GM21515 (cell line): ENCODE measurements around the gene ZRANB1.

Experiments
- ATAC-seq: cut with Tn5 transposase; IDR thresholded peaks from one replicate; pipeline ENCODE4 v1.9.1; 2021; ENCODE audit not compliant: unreplicated experiment

Gene ZRANB1

DNA sequence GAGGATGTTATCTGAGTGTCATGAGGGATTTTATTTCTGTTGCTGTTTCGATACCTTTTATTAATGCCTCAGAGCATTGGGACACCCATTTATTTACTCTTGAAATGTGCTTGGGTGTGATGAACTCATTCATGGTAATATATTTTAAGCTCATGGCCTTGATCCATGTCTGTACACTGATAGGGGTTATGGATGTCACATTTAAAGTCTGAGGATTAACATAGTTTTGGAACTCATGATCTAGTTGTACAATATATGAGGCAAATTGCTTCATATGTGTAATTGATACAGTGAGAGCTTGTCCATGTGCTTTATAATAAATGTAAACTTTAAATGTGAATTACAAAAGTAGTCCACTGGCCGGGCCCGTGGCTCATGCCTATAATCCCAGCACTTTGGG, 23.0 kb upstream of the ZRANB1 start:
- ATAC-seq: no peak

DNA sequence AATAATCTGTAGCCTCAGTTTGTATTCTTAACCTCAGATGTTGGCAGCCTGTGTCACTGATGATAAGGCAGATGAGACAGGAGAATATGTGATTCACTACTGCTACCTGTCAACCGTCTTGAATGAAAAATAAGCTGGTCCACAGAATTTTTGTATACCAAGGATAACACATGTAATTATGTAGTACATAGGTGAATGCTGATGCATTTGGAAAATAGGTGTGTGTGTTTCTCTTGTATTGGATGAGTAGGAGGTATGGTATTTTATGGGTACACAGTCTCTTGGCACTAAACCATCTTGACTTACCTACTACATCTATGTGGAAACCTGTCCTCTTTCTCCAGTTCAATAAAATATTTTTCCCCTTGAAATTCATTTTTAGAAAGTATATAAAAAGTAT, 20.7 kb upstream of the ZRANB1 start:
- ATAC-seq: no peak

DNA sequence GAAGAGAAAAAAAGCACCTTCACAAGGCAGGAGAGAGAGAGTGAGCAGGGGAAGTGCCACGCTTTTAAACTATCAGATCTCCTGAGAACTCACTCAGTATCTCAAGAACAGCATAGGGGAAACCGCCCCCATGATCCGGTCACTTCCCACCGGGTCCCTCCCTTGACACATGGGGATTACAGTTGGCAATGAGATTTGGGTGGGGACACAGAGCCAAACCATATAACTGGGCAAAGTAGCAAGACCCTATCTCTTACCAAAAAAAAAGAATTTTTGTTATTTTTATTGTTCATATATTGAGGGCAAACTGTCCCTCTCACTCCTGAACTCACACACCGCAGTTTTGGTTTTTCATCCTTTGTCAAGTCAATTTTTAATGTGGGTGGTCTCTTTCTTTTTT, 18.2 kb upstream of the ZRANB1 start:
- no peak for ATAC-seq

DNA sequence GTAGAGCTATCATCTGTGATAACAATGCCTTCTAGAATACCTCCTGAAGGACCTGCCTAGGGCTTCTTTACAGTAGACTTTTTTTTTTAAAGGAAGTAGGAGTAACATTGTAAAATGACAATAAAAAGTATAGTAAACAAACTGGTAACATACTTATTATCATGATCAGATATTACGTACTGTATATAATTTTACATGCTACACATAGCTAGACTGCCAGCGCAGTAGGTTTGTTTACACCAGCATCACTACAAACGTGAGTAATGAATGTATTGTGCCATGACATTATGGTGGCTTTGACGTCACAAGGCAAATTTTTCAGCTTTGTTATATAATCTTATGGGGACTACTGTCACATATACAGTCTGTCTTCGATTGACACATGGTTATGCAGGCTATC, 15.4 kb upstream of the ZRANB1 start:
- ATAC-seq: no peak

DNA sequence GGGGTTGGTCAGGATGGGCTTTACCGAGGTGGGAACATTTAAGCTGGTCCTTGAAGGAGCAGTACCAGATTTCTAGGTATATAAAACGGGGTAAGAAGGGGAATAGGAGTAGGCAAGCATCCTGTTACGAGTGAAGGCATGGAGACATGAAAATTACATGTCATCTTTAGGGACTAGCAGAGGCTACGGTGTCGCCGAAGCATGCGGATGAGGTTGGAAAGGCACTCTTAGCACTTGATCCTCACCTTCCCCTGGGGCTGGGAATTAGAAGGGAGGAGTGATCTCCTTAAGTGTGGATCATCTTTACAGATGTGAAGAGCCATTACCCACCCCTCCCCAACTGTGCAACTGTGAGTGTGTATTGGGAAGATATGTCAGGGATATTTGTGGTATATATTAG, 13.8 kb upstream of the ZRANB1 start:
- ATAC-seq: no peak

DNA sequence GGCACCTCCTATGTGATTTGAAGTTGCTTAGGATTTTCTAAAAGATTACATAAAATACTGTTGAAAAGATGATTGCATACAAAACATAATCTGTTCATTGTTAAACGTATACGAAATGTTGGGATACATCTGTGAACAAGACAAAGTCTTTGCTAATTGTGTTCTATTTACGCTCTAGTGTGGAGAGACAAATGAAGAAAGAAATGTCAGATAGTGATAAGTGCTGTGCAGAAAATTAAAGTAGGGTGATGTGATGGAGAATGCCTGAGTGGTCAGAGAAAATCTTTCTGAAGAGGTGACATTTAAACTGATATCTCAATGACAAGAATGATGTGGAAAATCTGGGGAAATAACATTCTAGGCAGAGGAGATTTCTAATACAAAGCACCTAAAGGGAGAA, 13.4 kb upstream of the ZRANB1 start:
- ATAC-seq: no peak

DNA sequence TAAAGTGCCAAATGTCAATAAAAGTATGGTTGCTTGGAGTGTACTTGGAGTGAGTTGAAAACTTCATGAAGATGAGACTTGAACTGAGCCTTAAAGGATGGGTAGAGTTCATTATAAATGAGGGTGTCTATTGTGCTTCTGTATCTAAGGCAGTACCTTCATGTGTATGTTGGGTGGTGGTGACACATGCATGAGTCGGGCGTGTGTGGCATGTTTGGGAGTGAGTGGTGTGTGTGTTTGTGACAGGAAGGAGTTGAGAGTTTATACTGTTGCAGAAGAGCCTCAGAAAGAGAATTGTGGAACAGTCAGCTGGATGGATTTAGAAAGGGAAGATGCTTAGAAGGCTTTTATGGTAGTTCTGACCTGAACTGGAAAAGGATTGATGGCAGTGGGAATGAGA, 6.0 kb upstream of the ZRANB1 start:
- no peak for ATAC-seq

DNA sequence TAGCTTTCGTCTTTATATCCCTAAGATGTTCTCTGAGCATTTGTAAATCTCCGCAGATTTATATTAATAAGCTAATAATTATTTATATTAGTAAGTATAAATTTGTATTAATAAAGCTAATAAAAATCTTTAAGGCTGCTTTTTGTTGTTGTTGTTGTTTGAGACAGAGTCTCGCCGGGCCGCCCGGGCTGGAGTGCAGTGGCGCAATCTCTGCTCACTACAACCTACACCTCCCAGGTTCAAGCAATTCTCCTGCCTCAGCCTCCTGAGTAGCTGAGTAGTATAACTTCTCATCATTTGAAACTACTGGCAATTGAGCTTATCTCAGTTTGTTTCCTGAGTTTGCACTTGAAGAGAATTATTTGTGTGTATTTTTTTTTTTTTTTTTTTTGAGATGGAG, 5.1 kb upstream of the ZRANB1 start:
- ATAC-seq: no peak

DNA sequence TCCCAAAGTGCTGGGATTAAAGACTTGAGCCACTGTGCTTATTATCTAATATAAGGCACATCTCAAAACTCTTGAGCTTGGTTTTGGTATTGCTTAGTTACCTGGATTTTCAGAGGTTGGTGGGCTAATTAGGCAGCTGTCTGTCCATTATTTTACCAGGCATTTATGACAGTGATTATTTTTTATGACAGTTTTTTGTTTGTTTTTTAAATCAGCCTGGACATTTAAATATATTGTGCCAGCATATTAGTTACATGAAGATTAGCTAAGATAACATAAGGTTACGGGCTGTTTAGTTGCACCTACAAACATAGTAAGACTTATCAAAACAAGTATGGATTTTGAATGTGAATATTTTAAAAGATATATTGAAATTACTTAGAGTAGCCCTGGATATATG, 2.6 kb upstream of the ZRANB1 start:
- no peak for ATAC-seq

DNA sequence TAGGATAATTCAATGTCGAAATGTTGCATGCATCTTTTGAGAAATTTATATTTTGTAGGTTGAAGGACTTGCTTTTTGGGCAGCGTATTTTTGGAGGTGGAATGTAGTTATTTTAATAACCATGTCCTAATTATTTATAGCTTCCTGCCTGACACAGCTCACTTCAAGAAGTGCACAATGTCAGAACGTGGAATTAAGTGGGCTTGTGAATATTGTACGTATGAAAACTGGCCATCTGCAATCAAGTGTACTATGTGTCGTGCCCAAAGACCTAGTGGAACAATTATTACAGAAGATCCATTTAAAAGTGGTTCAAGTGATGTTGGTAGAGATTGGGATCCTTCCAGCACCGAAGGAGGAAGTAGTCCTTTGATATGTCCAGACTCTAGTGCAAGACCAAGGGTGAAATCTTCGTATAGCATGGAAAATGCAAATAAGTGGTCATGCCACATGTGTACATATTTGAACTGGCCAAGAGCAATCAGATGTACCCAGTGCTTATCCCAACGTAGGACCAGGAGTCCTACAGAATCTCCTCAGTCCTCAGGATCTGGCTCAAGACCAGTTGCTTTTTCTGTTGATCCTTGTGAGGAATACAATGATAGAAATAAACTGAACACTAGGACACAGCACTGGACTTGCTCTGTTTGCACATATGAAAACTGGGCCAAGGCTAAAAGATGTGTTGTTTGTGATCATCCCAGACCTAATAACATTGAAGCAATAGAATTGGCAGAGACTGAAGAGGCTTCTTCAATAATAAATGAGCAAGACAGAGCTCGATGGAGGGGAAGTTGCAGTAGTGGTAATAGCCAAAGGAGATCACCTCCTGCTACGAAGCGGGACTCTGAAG, 620 bp downstream of the ZRANB1 start:
- no peak for ATAC-seq

DNA sequence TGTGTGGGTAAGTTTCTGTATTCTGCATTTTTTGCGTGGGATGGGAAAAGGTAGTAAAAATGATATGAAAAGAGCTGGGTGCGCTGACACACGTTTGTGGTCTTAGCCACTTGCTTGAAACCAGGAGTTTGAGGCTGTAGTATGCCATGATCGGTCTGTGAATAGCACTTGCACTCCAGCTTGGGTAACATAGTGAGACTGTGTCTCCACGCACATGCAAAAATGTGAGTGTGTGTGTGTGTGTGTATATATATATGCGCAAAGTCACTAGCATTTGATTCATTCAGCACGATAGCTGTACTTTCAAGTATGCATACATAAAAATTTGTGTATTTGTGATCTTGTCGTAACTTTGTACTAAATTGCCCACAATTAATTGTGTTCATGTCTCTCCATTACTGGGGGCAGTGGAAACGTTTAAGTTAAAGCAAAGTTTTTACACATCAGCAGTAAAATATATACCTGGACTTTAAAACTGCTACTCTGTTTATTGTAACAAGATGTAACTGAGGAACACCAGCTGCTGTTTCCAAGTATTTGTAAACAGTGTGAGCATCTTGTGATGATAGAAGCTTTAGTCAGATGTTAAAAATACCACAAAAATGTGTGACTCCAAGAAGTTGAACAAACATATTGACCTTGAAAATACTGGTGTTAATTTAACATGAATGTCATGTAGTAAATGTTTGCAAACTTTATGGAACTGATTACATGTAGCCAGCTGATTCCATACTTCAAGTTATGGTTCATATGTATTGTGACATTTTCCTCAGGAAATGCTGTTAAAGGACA, 1.6 kb downstream of the ZRANB1 start:
- no peak for ATAC-seq

DNA sequence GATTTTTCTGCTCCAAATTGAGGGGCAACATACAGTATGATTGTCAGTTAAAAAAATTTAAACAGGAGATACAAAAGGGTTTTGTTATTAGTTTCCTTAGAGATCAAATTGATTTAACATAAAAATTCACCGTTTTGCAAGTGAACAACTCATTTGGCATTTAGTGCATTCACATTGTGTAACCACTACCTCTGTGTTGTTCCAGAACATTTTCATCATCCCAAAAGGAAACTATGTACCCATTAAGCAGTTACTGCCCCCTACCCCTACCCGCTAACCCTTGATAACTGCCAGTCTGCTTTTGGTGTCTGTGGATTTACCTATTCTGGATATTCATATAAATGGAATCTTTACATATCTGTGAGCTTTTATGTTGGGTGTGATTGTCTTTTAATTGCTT, 3.1 kb downstream of the ZRANB1 start:
- ATAC-seq: no peak

DNA sequence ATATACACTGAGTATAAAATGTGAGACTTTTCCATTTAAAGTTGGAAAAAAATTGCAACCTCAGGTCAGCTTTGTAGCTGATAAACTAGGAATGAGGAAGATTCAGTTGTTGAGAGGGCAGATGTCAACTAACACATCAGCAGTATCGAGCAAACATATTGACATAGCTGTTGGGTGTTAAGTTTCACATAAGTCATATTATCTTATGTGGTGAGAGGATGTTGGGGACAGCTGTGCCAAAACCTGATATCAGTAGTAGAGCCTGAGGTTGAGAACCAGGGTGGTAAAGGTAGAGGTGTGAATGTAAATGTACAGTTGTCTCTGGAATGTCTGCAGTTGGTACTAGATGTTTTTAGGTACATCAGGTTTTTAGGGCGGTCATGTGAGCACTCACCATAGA, 5.0 kb downstream of the ZRANB1 start:
- no peak for ATAC-seq

DNA sequence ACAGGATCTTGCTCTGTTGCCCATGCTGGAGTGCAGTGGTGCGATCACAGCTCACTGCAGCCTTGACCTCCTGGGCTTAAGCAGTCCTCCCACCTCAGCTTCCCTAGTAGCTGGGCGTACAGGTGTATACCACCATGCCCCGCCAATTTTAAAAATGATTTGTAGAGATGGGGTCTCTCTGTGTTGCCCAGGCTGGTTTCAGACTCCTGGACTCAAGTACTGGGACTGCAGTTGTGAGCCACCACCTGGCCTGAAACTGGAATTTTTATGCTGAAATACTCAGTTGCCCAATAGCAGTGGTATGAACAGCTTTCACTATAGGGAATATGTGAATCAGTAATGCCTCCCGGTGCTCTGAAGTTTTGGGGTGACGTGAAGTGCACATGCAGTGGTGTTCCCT, 7.6 kb downstream of the ZRANB1 start:
- no peak for ATAC-seq

DNA sequence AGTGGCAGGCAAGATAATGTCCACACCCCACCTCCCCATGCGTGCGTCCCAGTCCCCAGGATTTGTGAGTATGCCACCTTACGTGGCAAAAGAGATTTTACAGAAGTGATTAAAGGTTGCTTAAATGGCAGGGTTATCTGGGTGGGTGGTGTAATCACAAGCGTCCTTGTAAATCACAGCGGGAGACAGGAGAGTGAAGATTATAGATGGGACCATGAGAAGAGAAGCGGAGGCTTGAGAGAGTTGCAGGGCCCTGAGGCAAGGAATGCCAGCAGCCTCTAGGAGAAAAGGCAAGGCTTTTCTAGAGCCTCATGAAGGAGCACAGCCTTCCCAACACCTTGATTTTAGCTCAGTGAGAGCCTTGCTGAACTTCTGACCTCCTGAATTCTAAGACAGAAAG, 10.2 kb downstream of the ZRANB1 start:
- no peak for ATAC-seq

DNA sequence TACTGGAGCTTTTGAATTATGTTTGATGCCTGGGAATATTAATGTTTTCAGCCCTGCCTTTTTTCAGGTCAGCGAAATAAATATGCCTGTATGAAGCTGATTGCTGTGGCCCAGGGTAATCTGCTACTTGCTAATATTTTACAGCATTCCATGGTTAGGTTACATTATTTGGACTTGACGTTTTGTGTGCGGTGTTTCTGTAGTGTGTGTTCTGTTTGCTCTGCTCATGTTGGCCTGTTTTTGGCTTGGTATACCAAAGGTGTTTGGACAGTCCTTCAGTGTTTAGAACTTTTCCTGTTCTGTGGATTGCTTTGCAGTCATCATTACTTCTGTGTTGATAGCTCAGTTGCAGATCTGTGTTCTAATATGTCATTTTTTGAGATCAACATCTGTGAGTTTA, 11.5 kb downstream of the ZRANB1 start:
- ATAC-seq: no peak

DNA sequence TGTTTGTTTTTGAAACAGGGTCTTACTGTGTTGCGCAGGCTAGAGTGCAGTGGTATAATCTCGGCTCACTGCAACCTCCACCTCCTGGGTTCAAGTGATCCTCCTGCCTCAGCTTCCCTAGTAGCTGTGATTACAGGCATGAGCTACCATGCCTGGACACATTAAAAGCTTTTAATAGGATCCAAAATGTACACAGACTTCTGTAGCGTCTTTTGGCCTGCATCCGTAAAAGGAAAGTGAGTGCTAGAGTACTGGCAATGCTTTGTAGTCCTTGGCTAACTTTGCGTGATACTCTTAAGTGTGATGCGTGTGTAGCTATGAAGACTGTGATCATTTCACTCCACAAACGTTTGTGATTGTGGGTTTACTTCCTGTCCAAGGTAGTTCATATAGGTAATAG, 13.3 kb downstream of the ZRANB1 start:
- ATAC-seq: no peak

DNA sequence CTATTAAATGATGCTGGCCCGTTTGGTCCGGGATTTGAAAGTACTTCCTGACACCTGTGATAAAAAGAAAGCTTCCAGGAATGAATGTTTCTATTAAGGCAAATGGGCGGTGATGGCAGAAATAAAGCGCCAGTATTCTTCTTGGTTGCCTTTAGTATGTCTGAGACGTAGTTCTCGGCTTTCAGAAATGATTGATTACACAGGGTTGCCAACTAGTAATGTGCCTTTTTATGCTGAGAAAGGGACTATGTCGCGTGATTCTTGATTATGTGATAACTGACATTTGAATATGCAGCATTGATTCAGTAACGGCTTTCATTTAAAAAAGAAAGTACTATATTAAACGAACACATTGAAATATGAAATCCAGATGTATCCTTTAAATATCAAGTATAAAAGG, 13.9 kb downstream of the ZRANB1 start:
- no peak for ATAC-seq

DNA sequence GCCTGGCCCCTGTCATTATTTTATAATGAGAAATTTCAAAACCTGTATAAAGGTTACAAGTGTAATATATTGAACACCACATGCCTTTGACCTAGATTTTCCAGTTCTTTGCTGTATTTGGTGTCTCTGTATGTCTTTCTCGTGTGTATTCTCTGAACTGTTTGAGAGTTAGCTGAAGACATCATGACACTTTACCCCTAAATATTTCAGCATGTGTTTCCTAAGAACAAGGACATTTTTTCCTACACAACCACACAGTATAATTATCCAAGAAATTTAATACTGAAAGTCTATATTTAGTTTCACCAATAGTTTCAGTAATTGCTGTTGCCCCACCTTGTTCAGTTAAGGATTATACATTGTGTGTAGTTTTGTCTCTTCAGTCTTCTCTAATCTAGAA, 14.8 kb downstream of the ZRANB1 start:
- ATAC-seq: no peak

DNA sequence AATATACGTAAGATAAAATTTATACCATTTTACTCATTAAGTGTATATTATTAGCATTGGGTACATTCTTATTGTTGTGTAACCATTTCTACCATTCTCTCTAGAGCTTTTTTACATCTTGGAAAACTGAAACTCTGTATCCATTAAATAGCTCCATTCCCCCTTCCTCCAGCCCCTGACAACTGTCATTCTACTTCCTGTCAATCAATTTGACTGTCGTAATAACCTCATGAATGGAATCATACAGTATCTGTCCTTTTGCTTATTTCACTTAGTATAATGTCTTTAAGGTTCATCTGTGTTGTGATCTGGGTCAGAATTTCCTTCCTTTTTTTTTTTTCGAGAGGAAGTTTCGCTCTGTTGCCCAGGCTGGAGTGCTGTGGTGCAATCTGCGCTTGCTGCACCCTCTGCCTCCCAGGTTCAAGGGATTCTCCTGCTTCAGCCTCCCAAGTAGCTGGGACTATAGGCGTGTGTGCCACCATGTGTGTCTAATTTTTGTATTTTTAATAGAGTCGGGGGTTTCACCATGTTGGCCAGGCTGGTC, 15.6 kb downstream of the ZRANB1 start:
- no peak for ATAC-seq

DNA sequence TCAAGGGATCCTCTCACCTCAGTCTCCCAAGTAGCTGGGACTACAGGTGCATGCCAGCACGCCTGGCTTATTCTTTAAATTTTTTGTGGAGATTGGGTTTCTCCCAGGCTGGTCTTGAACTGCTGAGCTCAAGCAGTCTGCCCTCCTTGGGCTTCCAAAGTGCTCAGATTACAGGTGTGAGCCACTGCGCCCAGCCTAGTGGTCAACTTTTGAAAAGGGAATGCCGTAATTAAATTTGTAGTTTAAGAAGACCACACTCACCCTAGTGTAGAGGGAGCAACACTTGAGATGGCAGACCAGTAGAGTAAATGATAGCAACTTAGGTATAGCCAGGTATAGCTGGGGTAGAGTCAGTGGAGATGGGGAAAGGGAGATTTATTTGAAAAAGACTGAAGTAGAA, 17.6 kb downstream of the ZRANB1 start:
- ATAC-seq: no peak

DNA sequence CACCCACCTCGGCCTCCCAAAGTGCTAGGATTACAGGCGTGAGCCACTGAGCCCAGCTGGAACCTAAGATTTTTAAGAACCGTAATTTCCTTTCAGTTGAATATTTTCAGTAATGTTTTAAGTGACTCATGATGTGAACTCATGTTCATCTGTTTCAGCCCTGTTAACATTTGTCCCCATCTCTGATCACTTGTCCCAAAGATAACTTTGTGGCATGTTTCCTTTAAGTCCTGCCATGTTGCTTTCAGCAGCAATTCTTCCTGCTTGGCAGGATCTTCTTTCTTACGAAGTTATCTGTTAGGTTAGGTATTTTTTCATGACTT, 19.3 kb downstream of the ZRANB1 start:
- ATAC-seq: no peak
